SU-DHL-6 (cell line): ENCODE data around the gene SYNGR2.
A peak's percentile ranks its signal among the peaks of the same experiment; 100 is the strongest.
"Not testable (repeated sequence)": the region's sequence is repeated elsewhere in the genome, so short reads cannot be mapped to it uniquely, and the experiment has no call there.

Source experiments
- H2AFZ ChIP-seq: fragments of 200-600 bp; sonication (generic); 2 replicates; pipeline ENCODE4 v1.6.1; 2014; ENCODE audit warnings: low read depth, mild to moderate bottlenecking, moderate library complexity, mixed read lengths, antibody characterized with exemption, low read length; ENCODE audit not compliant: severe bottlenecking
- H3F3A ChIP-seq: fragments of 200-600 bp; shearing (Covaris generic); 2 replicates; pipeline ENCODE4 v1.6.0; 2016; ENCODE audit warnings: antibody characterized with exemption, mild to moderate bottlenecking; ENCODE audit not compliant: insufficient read depth
- H3K27ac ChIP-seq: fragments of 200-600 bp; sonication (generic); 2 replicates; pipeline ENCODE4 v1.5.1; 2016; ENCODE audit warnings: low read depth, mild to moderate bottlenecking, low read length, moderate library complexity, mixed read lengths
- H3K27me3 ChIP-seq: fragments of 200-600 bp; sonication (generic), shearing (Covaris generic); 2 replicates; pipeline ENCODE4 v1.6.0; 2014; ENCODE audit warnings: mild to moderate bottlenecking, low read length
- H3K36me3 ChIP-seq: fragments of 200-600 bp; sonication (generic); 2 replicates; pipeline ENCODE4 v1.6.1; 2014; ENCODE audit warnings: mild to moderate bottlenecking, low read length, mixed read lengths
- H3K4me2 ChIP-seq: fragments of 300-600, 200-600 bp; shearing (Covaris generic), sonication (generic); 2 replicates; pipeline ENCODE4 v1.6.0; 2014; ENCODE audit warnings: low read length, low read depth, mild to moderate bottlenecking; ENCODE audit not compliant: poor library complexity, severe bottlenecking
- H3K4me3 ChIP-seq: fragments of 200-600 bp; sonication (generic); 2 replicates; pipeline ENCODE4 v1.5.1; 2014; ENCODE audit warnings: antibody characterized with exemption, low read length, mild to moderate bottlenecking, mixed read lengths; ENCODE audit not compliant: insufficient read depth, poor library complexity, severe bottlenecking
- H3K79me2 ChIP-seq: fragments of 200-600 bp; sonication (generic); 2 replicates; pipeline ENCODE4 v1.6.1; 2014; ENCODE audit warnings: mild to moderate bottlenecking, low read length, moderate library complexity; ENCODE audit not compliant: insufficient read depth
- H3K9ac ChIP-seq: fragments of 200-600 bp; sonication (generic); 2 replicates; pipeline ENCODE4 v1.7.0; 2014; ENCODE audit warnings: mild to moderate bottlenecking, low read length
- H3K9me2 ChIP-seq: fragments of 200-600 bp; sonication (generic); replicated peaks from 2 replicates; pipeline ENCODE4 v1.6.1; 2014; ENCODE audit warnings: low read length; ENCODE audit not compliant: insufficient read depth
- H3K9me3 ChIP-seq: fragments of 200-600 bp; sonication (generic); 2 replicates; pipeline ENCODE4 v1.6.1; 2014; ENCODE audit warnings: low read length, mixed read lengths; ENCODE audit not compliant: insufficient read depth
- H4K20me1 ChIP-seq: fragments of 200-600 bp; sonication (generic); 2 replicates; pipeline ENCODE4 v1.6.1; 2014; ENCODE audit warnings: low read depth, mild to moderate bottlenecking, antibody characterized with exemption, low read length, moderate library complexity, mixed read lengths
- EZH2phosphoT487 ChIP-seq: fragments of 200-600 bp; sonication (generic), shearing (Covaris generic); conservative IDR thresholded peaks from 2 replicates; pipeline ENCODE4 v1.6.1; 2018; ENCODE audit warnings: mild to moderate bottlenecking, antibody characterized with exemption, low read length, moderate library complexity, mixed read lengths
- TF ChIP-seq, protein P1 (sequence below): fragments of 200-600 bp; sonication (generic); IDR thresholded peaks from one replicate; pipeline ENCODE4 v1.5.1; 2017; ENCODE audit warnings: antibody characterized with exemption, mild to moderate bottlenecking, low read length, moderate library complexity; ENCODE audit not compliant: insufficient read depth, poor library complexity, severe bottlenecking

The SYNGR2 gene

DNA sequence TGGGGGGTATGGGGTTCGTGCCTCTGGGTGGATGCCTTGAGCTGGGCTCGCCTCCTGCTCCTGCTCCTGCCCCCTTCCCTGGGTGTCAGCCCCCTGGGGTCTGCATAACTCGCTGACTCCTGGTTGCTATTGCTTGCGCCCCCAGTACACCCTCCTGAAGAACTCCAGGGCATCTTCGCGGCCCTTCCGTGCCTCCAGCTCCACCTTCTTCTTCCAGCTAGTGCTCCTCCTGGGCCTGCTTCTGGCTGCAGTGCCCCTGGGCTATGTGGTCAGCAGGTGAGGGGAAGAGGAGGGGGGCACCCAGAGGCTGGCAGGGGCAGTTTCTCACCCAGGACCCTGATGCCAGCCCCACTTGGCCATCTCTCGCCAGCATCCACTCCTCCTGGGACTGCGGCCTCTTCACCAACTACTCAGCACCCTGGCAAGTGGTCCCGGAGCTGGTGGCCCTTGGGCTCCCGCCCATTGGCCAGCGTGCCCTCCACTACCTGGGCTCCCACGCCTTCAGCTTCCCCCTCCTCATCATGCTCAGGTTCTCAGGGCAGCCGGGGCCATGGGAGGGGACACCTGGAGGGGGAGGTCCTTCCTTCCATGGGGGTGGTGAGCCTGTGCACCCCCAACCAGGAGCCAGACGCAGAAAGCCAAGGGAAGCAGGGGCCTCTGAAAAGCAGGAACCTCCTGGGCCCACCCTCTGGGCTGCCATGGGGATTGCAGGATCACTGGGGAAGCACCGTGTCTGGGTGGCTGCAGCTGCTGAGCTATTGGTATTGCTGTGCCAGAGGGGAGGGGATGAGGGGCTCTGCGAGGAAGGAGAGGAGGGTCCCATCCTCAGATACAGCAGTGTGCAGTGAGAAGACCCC is 29.9 kb upstream of the SYNGR2 start:
- Histone ChIP-seq H3K9me3 (no peaks in the 10 kb centered on the region), H3F3A (peaks cover 35% of the 10 kb centered on the region), H4K20me1 (no peaks in the 10 kb centered on the region), H3K27me3 (no peaks in the 10 kb centered on the region), H3K27ac (peak overlapping the region; percentile 76), H3K4me2 (no peak overlapping the region), H3K36me3 (no peaks in the 10 kb centered on the region), H3K79me2 (no peaks in the 10 kb centered on the region; the same call in 1 of the 2 replicates), H3K9ac (0 out of 2 replicates have a peak overlapping the region, but pooled peaks have one; percentile 33), H3K9me2 (no peaks in the 10 kb centered on the region), H3K4me3 (no peak overlapping the region), H2AFZ (no peak overlapping the region)
- no peak for TF ChIP-seq EZH2phosphoT487
- TF ChIP-seq, protein P1, sequence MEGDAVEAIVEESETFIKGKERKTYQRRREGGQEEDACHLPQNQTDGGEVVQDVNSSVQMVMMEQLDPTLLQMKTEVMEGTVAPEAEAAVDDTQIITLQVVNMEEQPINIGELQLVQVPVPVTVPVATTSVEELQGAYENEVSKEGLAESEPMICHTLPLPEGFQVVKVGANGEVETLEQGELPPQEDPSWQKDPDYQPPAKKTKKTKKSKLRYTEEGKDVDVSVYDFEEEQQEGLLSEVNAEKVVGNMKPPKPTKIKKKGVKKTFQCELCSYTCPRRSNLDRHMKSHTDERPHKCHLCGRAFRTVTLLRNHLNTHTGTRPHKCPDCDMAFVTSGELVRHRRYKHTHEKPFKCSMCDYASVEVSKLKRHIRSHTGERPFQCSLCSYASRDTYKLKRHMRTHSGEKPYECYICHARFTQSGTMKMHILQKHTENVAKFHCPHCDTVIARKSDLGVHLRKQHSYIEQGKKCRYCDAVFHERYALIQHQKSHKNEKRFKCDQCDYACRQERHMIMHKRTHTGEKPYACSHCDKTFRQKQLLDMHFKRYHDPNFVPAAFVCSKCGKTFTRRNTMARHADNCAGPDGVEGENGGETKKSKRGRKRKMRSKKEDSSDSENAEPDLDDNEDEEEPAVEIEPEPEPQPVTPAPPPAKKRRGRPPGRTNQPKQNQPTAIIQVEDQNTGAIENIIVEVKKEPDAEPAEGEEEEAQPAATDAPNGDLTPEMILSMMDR: no peak

DNA sequence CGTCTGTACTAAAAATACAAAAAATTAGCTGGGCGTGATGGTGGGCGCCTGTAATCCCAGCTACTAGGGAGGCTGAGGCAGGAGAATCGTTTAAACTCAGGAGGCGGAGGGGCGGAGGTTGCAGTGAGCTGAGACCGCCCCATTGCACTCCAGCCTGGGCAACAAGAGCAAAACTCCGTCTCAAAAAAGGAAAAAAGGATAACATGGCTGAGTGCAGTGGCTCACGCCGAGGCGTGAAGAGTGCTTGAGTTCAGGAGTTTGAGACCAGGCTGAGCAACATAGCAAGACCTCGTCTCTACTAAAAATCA is 28.6 kb upstream of the SYNGR2 start:
- not testable (repeated sequence) for H3K9ac ChIP-seq, H3K27ac ChIP-seq, H3K9me2 ChIP-seq, H3K4me3 ChIP-seq, H3K4me2 ChIP-seq, H3K9me3 ChIP-seq, H2AFZ ChIP-seq, H3K36me3 ChIP-seq, H3K79me2 ChIP-seq, H4K20me1 ChIP-seq, H3K27me3 ChIP-seq
- H3F3A ChIP-seq: peaks cover 36% of the 10 kb centered on the region

DNA sequence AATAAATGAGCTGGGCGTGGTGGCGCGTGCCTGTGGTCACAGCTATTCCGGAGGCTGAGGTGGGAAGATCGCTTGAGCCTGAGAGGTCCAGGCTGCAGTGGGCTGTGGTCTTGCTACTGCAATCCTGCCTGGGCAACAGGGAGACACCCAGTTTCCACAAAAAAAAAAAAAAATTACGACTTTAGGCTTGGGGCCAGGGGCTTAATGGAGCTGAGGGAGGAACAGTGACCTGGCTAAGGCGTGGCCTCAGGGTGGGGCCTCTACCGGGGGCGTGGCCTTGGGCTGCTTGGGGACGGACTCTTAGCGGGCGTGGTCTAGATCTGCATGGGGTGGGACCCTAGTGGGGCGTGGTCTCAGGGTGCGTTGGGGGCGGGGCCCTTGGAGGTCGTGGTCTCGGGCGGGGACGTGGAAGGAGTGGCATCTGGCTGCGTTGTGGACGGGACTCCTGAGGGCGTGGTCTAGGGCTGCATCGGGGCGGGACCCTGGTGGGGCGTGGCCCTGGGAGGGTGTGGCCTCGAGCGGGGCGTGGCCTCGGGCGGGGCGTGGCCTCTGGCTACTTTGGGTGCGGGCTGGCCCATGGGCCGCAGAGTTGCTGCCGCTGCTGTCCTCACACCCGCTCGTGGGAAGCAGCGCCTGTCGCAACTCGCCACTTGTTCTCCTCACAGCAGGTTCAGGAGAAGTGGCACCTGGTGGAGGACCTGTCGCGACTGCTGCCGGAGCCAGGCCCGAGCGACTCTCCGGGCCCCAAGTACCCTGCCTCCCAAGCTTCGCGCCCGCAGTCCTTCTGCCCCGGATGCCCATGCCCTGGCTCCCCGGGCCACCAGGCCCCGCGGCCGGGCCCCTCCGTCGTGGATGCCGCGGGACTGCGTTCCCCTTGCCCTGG is 28.0 kb upstream of the SYNGR2 start:
- Histone ChIP-seq H3K9me3 (no peaks in the 10 kb centered on the region), H2AFZ (no peak overlapping the region), H3K79me2 (no peaks in the 10 kb centered on the region), H3K36me3 (no peaks in the 10 kb centered on the region), H3F3A (peaks cover 36% of the 10 kb centered on the region), H4K20me1 (no peaks in the 10 kb centered on the region), H3K9me2 (no peaks in the 10 kb centered on the region), H3K4me3 (no peak overlapping the region), H3K9ac (no peak overlapping the region), H3K27me3 (no peaks in the 10 kb centered on the region), H3K4me2 (no peak overlapping the region), H3K27ac (no peak overlapping the region)
- TF ChIP-seq, protein P1: no peak
- TF ChIP-seq EZH2phosphoT487: no peak
